Panc1 (cell line): ENCODE data around the gene JSRP1. TPM values are rescaled to one million over a fixed set of nuclear protein-coding genes. Genes with fewer than 3 reads are reported as not detected.

ENCODE experiments used
- ATAC-seq: fragments of 200-7000 bp; cut with Tn5 transposase; 2 replicates; pipeline ENCODE4 v1.9.1; 2020; ENCODE audit warnings: mild to moderate bottlenecking, moderate library complexity
- BruUV-seq: library from RNA; stranded (reverse); fragments of 400-500 nt; replicated peaks from 2 replicates; lab custom pipeline; 2021; lab: Mats Ljungman, UMichigan
- CTCF ChIA-PET: fragments of 300-600 bp; sonication (Branson Sonifier 250); formaldehyde crosslinking; loops from one replicate; lab custom pipeline; 2022; ENCODE audit warnings: antibody characterized with exemption; lab: Charles Lee
- POLR2A ChIA-PET: fragments of 300-600 bp; sonication (Branson Sonifier 250); formaldehyde crosslinking; loops from one replicate; lab custom pipeline; 2022; ENCODE audit warnings: antibody characterized with exemption; lab: Charles Lee
- DNase-seq: peaks from one replicate; pipeline ENCODE4 v3.0.0-alpha.2; 2010; ENCODE audit warnings: low read depth, low spot score
- H3K27ac ChIP-seq: 2 replicates; pipeline ENCODE4 v1.5.1; 2011; ENCODE audit warnings: mild to moderate bottlenecking, low read length, inconsistent platforms
- H3K27me3 ChIP-seq: fragments of 200-500 bp; sonication (Bioruptor generic); 2 replicates; pipeline ENCODE4 v1.6.0; 2014; ENCODE audit warnings: low read length, inconsistent platforms; ENCODE audit not compliant: control insufficient read depth, insufficient read depth
- H3K36me3 ChIP-seq: fragments of 200-500 bp; sonication (Bioruptor generic); 2 replicates; pipeline ENCODE4 v1.5.1; 2014; ENCODE audit warnings: inconsistent platforms, mild to moderate bottlenecking, low read length, moderate library complexity; ENCODE audit not compliant: control insufficient read depth, insufficient read depth
- H3K4me1 ChIP-seq: 2 replicates; pipeline ENCODE4 v1.5.1; 2011; ENCODE audit warnings: inconsistent platforms, mild to moderate bottlenecking, low read length, moderate library complexity; ENCODE audit not compliant: control insufficient read depth, insufficient read depth
- H3K4me3 ChIP-seq, 2 experiments: 2 replicates each; pipeline ENCODE4 v1.5.1; 2011 to 2012; ENCODE audit warnings: low read depth in 2 of 2, low read length in 2 of 2, mild to moderate bottlenecking in 2 of 2, inconsistent platforms in 1 of 2, moderate library complexity in 1 of 2
- H3K9me3 ChIP-seq: fragments of 200-500 bp; sonication (Bioruptor generic); 2 replicates; pipeline ENCODE4 v1.5.1; 2014; ENCODE audit warnings: low read depth, mild to moderate bottlenecking, inconsistent platforms, low read length, moderate library complexity; ENCODE audit not compliant: control insufficient read depth, insufficient read depth
- CTCF ChIP-seq: fragments of 450-650 bp; IDR thresholded peaks from 2 replicates; pipeline ENCODE4 v1.5.1; 2017; ENCODE audit warnings: mild to moderate bottlenecking
- POLR2AphosphoS5 ChIP-seq: IDR thresholded peaks from 2 replicates; pipeline ENCODE4 v1.6.1; 2012; ENCODE audit warnings: mild to moderate bottlenecking, low read depth, low read length, moderate library complexity
- REST ChIP-seq, 2 experiments: IDR thresholded peaks; 2 replicates each; pipeline ENCODE4 v1.6.1; 2011 to 2012; ENCODE audit warnings: low read depth in 2 of 2, control low read depth in 1 of 2, low read length in 1 of 2, mild to moderate bottlenecking in 1 of 2, moderate library complexity in 1 of 2; ENCODE audit not compliant: insufficient read depth in 1 of 2
- SIN3A ChIP-seq: IDR thresholded peaks from 2 replicates; pipeline ENCODE4 v1.6.1; 2012; ENCODE audit warnings: low read depth, mild to moderate bottlenecking, low read length, moderate library complexity, borderline replicate concordance; ENCODE audit not compliant: insufficient read depth
- TCF7L2 ChIP-seq: IDR thresholded peaks from 2 replicates; pipeline ENCODE4 v1.6.1; 2011; ENCODE audit warnings: mild to moderate bottlenecking, low read depth, low read length, inconsistent platforms
- in situ Hi-C: cut with HindIII; loops from 2 replicates; pipeline ENCODE4 v1.10.0; 2016; ENCODE audit warnings: low sequenced_read_pairs, low pct_unique_long_range_greater_than_20kb
- intact Hi-C: fragments of 100-400 bp; cut with micrococcal nuclease; formaldehyde crosslinking; loops from one replicate; pipeline ENCODE4 v1.10.0; 2022; ENCODE audit not compliant: unreplicated experiment
- total RNA-seq: library from RNA; stranded (reverse); gene quantifications from one replicate; pipeline ENCODE4 v1.2.1, GENCODE V29; 2021; ENCODE audit not compliant: unreplicated experiment

The JSRP1 gene
- total RNA-seq, 1 experiment from 2014 or later: 0.51 TPM

- Histone ChIP-seq H3K9me3 (no peaks in the 10 kb centered on the region), H3K4me1 (no peaks in the 10 kb centered on the region), H3K4me3 (no peak overlapping the region), H3K27ac (no peak overlapping the region), H3K36me3 (no peaks in the 10 kb centered on the region), H3K27me3 (no peaks in the 10 kb centered on the region)
- DNase-seq (no peak), ATAC-seq (no peak)
- CTCF ChIA-PET: no interaction called here
- in situ Hi-C loops: no loop called here
- intact Hi-C loops: no loop called here
- POLR2A ChIA-PET: interaction anchor here (0.6 kb wide), 1 partner anchor 138 kb away, joined by 4 read pairs; no protein-coding TSS in a partner anchor
- TF ChIP-seq TCF7L2 (no peak), REST (IDR thresholded peaks at IDR 0.05; ENCODE audit: insufficient read depth in 1 of 2, low read depth in 2 of 2, low read length in 1 of 2) (no peak), SIN3A (no peak), POLR2AphosphoS5 (no peak), CTCF (no peak)
- BruUV-seq: no TSS peak
Measured at GRCh38 chr19:2287585-2288337, 31.5 kb upstream of the JSRP1 start.

- intact Hi-C loops: no loop called here
- H3K27me3 ChIP-seq: no peaks in the 10 kb centered on the region
- no peak overlapping the region for H3K27ac ChIP-seq
- no peaks in the 10 kb centered on the region for H3K36me3 ChIP-seq
- no peak overlapping the region for H3K4me3 ChIP-seq
- no TSS peak for BruUV-seq
- no peaks in the 10 kb centered on the region for H3K9me3 ChIP-seq
- TF ChIP-seq SIN3A (no peak), TCF7L2 (no peak)
- POLR2A ChIA-PET: no interaction called here
- in situ Hi-C loops: no loop called here
- ATAC-seq (no peak), DNase-seq (no peak)
- CTCF ChIA-PET: no interaction called here
- H3K4me1 ChIP-seq: no peaks in the 10 kb centered on the region
Measured at GRCh38 chr19:2286402-2287140, 30.4 kb upstream of the JSRP1 start.
